WI38 (cell line): ENCODE measurements around the gene NFASC.

Experiments used
- H3K4me3 ChIP-seq: 2 replicates; pipeline ENCODE4 v1.5.1; 2011; ENCODE audit warnings: low read depth, mild to moderate bottlenecking, control low read depth, low read length
- TF ChIP-seq, protein P1 (sequence below): IDR thresholded peaks from 2 replicates; pipeline ENCODE4 v1.5.1; 2012; ENCODE audit warnings: low read depth, mild to moderate bottlenecking, control low read depth, low read length

The NFASC gene

DNA sequence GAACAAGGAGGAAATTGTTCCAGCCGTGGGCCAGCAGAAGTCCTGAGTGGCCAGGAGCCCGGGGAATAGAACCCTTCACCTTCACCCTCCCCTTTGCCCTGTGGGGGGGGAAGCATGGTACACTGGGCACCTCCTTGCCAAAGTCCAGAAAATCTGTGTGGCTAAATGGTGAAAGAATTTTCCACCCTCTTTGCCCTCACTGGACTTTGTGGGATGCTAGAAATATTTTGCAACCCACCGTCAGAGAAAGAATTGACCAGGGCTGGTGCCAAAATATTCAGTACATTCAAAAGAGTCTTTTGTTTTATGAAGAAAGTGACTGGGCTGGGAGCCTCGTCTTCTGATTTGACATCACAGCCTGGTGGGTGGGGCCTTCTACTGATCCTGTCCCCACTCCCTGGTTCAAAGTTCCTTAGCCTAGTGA, 14.6 kb downstream of the NFASC start:
- TF ChIP-seq, protein P1, sequence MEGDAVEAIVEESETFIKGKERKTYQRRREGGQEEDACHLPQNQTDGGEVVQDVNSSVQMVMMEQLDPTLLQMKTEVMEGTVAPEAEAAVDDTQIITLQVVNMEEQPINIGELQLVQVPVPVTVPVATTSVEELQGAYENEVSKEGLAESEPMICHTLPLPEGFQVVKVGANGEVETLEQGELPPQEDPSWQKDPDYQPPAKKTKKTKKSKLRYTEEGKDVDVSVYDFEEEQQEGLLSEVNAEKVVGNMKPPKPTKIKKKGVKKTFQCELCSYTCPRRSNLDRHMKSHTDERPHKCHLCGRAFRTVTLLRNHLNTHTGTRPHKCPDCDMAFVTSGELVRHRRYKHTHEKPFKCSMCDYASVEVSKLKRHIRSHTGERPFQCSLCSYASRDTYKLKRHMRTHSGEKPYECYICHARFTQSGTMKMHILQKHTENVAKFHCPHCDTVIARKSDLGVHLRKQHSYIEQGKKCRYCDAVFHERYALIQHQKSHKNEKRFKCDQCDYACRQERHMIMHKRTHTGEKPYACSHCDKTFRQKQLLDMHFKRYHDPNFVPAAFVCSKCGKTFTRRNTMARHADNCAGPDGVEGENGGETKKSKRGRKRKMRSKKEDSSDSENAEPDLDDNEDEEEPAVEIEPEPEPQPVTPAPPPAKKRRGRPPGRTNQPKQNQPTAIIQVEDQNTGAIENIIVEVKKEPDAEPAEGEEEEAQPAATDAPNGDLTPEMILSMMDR: no peak
- H3K4me3 ChIP-seq: no peak overlapping the region

DNA sequence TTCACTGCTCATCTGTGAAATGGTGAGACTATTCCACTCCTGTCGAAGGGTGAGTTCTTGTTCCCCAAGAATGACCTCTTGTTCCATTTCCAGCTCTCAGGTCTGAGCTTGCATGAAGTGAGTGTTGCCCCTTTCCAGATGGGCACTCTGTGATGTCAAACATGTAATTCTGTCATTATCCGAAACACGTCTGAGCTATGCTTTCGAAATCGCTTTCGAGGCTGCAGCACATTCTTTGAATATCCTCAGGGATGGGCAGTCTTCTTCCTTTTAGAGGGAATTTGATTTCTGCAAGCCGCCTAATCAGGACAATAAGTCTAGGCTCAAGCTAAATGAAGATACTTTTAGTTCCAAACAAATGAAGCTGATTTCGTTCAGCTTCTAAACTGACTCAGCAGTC, 15.1 kb downstream of the NFASC start:
- H3K4me3 ChIP-seq: no peak overlapping the region
- TF ChIP-seq, protein P1: no peak

DNA sequence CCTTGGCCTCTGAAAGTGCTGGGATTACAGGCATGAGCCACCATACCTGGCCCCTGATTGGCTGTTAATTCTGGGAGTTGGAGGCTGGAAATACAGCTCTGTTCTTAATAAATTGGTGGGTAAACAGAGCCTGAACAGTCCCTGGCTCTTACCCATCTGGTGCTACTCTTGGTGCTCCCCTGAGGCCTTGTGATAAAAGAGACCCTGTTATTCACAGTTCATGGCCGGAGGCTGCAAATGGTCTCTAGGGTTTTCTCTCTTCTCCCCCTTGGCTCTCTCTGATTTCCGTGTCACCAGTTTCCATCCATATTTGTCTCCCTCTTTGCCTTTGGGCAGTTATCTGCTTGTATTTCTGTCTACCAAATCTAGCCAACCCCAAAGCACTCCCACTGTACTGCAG, 17.2 kb downstream of the NFASC start:
- no peak overlapping the region for H3K4me3 ChIP-seq
- TF ChIP-seq, protein P1: no peak

GRCh38 chr1:204888294-204888693, 17.6 kb downstream of the NFASC start:
- TF ChIP-seq, protein P1: no peak
- H3K4me3 ChIP-seq: no peak overlapping the region

GRCh38 chr1:204889681-204890383, 19.2 kb downstream of the NFASC start:
- TF ChIP-seq, protein P1: no peak
- no peak overlapping the region for H3K4me3 ChIP-seq

DNA sequence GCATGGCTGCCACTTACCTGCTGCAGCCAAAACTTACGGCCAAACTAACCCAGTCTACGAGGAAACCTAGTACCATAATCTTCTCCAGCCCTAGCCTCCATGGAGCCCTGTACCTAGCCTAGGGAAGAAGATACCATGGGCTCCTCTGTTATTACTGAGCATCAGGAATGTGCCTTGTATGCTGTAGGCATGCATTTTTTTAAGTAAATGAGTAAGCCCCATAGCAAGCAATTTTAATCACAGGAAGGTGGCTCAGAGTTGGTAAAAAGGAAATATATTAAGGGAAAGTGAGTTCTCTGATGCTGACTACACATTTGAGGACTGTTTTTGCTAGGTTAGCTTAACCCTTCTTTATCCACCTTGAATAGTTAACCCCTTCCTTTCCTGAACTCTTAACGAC, 21.2 kb downstream of the NFASC start:
- TF ChIP-seq, protein P1: no peak
- no peak overlapping the region for H3K4me3 ChIP-seq

GRCh38 chr1:204894031-204894430, 23.4 kb downstream of the NFASC start:
- no peak overlapping the region for H3K4me3 ChIP-seq
- TF ChIP-seq, protein P1: no peak
